GM21381 (cell line): ENCODE measurements around the gene GTF3C1.

Experiments
- ATAC-seq: cut with Tn5 transposase; IDR thresholded peaks from one replicate; pipeline ENCODE4 v1.9.1; 2021; ENCODE audit warnings: mild to moderate bottlenecking, moderate library complexity; ENCODE audit not compliant: unreplicated experiment

The GTF3C1 gene

GRCh38 chr16:27429330-27429871, 120.3 kb downstream of the GTF3C1 start:
- no peak for ATAC-seq

GRCh38 chr16:27428026-27428785, 121.5 kb downstream of the GTF3C1 start:
- ATAC-seq: no peak

GRCh38 chr16:27427538-27427937, 122.2 kb downstream of the GTF3C1 start:
- ATAC-seq: no peak

- ATAC-seq: peak; percentile 80
Observed at GRCh38 chr16:27426423-27427408, 123.0 kb downstream of the GTF3C1 start.

GRCh38 chr16:27425961-27426360, 123.8 kb downstream of the GTF3C1 start:
- ATAC-seq: no peak

GRCh38 chr16:27424772-27425498, 124.8 kb downstream of the GTF3C1 start:
- ATAC-seq: no peak

GRCh38 chr16:27421961-27422740, 127.6 kb downstream of the GTF3C1 start:
- no peak for ATAC-seq

- no peak for ATAC-seq
Observed at GRCh38 chr16:27417047-27417671, 132.6 kb downstream of the GTF3C1 start.

- no peak for ATAC-seq
Observed at GRCh38 chr16:27414788-27415431, 134.8 kb downstream of the GTF3C1 start.

- no peak for ATAC-seq
Observed at GRCh38 chr16:27413956-27414355, 135.8 kb downstream of the GTF3C1 start.

GRCh38 chr16:27410761-27411160, 139.0 kb downstream of the GTF3C1 start:
- ATAC-seq: no peak
